Iris pigment epithelial cell (primary cell): Measurements from ENCODE around the gene MDM2.
"Not testable (repeated sequence)": the region's sequence is repeated elsewhere in the genome, so short reads cannot be mapped to it uniquely, and the experiment has no call there.

ENCODE experiments used
- DNase-seq: peaks from one replicate; pipeline ENCODE4 v3.0.0-alpha.2; 2011; ENCODE audit warnings: low read depth

MDM2 gene

DNA sequence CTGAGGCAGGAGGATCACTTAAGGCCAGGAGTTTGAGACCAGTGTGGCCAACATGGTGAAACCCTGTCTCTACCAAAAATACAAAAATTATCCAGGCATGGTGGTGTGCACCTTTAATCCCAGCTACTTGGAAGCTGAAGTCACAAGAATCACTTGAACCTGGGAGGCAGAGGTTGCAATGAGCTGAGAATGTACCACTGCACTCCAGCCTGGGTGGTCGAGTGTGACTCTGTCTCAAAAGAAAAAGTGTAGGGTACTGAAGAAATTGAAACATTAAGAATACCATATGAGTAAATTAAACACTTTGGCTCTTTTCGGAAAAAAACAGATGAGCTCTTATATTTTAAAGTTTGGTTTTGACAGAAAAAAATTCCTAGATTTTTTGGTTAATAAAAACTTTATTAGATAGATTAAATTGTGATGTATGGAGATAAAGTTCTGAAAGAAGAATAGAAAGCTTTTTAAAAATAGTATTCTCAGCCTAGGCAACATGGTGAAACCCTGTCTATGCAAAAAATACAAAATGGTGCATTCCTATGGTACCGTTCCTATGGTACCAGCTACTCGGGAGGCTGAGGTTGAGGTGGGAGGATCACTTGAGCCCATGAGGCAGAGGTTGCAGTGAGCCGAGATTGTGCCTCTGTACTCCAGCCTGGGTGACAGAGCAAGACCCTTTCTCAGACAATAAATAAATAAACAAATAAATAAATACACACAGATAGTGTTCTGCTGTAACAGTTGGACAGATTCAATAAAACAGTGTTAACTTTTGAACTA, 20.1 kb downstream of the MDM2 start:
- DNase-seq = no peak

DNA sequence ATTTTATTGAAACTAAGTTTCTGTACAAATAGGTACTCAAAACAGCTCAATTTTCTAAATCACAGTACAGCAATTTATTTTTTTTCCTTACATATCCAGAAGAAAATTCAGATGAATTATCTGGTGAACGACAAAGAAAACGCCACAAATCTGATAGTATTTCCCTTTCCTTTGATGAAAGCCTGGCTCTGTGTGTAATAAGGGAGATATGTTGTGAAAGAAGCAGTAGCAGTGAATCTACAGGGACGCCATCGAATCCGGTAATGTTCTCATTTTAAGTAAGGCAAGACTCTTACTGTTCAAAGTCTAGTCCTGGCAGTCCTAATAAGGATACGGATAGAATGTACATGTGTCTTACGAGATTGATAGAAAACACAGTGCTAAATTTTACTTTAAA, 20.7 kb downstream of the MDM2 start:
- DNase-seq = no peak

DNA sequence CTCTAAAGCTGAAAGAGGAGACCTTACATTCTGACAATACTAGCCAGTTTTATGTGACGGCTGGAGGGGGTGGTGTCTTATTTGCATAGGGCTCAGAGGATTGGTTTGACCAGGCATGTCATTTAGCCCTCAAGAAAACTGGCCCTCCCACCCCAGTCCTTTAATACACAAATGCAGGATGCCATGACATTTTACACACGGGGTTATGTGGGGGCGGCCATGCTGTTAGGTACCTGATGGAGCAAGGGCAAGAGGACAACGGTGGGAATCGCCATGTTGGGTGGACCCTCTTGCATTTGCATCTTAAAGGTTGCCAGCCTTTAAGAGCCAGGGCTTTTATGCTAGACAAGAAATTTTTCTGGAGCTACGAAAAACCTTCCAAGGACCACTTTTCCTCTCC, 23.3 kb downstream of the MDM2 start:
- DNase-seq = no peak

DNA sequence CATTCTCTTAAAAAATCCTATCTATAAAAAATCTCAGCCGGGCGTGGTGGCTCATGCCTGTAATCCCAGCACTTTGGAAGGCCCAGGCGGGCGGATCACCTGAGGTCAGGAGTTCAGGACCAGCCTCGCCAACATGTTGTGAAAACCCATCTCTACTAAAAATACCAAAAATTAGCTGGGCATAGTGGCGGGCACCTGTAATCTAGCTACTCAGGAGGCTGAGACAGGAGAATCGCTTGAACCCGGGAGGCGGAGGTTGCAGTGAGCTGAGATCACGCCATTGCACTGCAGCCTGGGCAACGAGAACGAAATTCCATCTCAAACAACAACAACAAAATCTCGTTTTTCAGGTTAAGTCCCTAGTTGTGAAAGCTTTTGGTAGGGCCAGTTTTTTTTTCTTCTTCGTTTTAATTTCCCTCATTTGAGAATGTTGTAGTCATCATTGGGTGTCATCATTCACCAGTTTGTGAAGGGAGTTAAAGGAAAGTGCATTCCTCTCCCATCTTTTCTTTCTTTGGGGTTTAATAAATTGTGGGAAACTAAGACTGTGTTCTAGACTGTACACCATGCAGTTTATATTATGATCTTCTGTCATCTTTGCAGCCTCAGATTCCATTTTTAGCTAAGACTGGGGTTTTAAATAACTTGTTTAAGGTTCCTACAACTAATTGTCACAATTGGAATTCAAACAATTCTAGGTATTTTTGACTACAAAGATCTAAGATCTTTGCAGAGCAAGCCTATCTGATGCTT, 23.9 kb downstream of the MDM2 start:
- DNase-seq = no peak

DNA sequence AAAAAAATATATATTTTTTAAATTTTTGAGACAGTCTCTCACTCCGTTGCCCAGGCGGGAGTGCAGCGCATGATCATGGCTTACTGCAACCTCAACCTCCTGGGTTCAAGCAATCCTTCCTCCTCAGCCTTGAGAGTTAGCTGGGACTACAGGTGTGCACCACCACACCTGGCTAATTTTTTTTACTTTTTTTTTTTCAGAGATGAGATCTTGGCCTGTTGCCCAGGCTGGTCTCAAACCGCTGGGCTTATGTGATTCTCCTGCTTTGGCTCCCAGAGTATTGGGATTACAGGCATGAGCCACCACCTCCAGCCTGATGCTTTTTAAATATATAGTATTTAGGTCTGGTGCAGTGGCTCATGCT, 24.5 kb downstream of the MDM2 start:
- DNase-seq = no peak

DNA sequence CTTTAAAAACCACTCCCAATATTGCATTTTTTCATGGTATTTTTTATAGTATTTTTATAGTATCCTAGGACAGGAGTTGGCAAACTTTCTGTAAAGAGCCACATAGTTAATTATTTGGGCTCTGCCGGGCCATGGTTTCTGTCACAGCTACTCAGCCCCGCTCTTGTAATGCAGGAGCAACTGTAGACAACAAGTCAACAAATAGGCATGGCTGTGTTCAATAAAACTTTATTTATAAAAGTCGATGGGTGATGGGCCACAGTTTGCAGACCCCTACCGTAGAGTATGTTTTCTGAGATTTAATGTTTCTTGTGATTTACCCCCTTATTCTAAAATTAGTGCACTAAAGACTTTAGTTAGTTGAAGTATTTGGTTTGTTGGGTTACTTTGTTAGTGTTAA, 25.5 kb downstream of the MDM2 start:
- DNase-seq = no peak

DNA sequence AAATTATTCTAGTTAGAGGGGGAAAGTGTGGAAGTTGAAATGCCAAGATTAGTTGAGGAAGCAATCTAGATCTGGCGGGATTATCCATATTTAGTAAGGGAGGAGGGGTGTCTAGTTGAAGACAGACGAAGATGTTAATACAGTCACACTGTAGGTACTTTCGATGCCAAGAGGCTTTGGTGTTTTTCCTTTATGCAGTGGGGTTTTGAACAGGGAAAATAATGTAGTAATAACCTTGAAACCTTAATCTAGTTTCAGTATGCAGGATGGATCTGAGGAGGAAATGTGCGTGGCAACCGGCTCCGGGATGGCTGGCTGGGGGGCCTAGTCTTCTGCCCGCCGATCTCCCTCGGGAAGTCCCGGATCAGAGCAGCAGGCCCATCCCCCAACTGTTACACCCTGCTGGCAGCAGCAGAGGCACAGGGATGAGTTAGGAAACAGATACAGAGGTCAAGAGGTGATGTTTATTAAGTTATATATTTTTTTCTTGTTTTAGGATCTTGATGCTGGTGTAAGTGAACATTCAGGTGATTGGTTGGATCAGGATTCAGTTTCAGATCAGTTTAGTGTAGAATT, 27.4 kb downstream of the MDM2 start:
- DNase-seq = no peak

DNA sequence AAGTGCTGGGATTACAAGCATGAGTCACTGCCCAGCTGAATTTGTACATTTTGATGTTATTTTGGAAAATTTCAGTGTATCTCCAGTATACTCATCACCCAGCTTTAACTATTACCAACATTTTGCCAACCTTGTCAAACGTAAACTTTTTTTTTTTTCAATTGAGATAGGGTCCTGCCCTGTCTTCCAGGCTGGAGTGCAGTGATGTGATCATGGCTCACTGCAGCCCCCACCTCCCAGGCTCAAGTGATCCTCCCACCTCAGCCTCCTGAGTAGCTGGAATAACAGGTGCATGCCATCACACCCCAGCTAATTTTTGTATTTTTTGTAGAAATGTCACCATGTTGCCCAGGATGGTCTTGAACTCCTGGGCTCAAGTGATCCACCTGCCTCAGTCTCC, 29.2 kb downstream of the MDM2 start:
- no peak for DNase-seq

DNA sequence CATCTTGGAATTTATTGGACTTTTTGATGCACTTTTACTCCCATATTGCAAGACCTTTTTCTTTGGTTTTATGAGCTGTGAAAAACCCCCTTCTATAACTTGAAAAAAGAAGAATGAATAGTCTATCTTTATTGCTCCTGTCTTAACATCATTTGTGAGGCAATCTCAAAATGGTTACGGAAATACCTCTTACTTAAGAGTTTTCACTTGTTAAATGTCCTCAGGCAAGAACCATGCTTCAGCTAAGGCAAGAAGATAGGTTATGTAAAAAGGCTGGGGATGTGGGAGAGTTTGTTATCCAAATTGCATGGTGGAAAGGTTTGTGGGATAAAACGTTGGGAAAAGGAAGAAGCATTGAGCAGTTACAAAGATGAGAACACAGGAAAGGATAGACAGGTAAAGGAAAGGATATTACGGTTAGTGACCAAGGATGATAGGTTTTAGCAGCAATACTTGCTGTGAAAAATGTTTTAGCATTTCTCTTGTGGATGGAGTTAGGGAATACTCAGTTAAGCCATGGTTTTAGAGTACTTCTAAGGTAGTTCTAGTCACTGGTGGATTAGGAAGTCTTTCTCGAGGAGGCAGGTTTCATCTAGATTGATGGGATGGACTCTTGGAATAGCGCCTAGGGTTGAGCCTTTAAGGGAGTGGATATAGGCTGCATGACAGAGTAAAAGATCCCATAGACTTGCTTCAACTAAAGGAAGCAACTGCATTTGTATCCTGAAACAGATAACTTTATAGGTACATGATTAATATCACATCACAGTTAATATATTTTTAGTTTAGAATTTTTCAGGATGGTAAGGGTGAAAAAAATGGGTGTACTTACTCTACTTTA, 30.3 kb downstream of the MDM2 start:
- DNase-seq = no peak

DNA sequence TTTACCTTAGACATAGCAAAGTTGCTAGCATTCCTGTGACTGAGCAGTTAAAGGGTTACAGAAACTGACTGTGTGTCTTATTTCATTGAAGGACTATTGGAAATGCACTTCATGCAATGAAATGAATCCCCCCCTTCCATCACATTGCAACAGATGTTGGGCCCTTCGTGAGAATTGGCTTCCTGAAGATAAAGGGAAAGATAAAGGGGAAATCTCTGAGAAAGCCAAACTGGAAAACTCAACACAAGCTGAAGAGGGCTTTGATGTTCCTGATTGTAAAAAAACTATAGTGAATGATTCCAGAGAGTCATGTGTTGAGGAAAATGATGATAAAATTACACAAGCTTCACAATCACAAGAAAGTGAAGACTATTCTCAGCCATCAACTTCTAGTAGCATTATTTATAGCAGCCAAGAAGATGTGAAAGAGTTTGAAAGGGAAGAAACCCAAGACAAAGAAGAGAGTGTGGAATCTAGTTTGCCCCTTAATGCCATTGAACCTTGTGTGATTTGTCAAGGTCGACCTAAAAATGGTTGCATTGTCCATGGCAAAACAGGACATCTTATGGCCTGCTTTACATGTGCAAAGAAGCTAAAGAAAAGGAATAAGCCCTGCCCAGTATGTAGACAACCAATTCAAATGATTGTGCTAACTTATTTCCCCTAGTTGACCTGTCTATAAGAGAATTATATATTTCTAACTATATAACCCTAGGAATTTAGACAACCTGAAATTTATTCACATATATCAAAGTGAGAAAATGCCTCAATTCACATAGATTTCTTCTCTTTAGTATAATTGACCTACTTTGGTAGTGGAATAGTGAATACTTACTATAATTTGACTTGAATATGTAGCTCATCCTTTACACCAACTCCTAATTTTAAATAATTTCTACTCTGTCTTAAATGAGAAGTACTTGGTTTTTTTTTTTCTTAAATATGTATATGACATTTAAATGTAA, 31.5 kb downstream of the MDM2 start:
- no peak for DNase-seq

DNA sequence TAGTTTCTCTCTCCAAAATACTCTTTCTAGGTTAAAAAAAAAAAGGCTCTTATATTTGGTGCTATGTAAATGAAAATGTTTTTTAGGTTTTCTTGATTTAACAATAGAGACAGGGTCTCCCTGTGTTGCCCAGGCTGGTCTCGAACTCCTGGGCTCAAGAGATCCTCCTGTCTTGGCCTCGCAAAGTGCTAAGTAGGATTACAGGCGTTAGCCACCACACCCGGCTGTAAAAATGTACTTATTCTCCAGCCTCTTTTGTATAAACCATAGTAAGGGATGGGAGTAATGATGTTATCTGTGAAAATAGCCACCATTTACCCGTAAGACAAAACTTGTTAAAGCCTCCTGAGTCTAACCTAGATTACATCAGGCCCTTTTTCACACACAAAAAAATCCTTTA, 33.2 kb downstream of the MDM2 start:
- DNase-seq = not testable (repeated sequence)

DNA sequence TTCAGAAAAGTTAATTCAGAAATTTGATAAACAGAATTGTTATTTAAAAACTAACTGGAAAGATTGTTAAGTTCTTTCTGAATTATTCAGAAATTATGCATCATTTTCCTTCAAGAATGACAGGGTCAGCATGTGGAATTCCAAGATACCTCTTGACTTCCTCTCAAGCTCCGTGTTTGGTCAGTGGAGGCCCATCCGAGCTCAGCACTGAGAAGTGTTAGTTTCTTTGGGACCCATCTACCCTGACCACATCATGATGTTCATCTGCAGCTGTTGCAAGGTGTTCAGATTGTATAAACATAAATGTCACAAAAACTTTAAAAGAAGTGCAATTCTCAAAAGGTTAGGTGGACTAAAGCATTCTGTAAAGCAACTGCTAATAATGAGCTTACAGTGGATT, 33.7 kb downstream of the MDM2 start:
- DNase-seq = no peak

DNA sequence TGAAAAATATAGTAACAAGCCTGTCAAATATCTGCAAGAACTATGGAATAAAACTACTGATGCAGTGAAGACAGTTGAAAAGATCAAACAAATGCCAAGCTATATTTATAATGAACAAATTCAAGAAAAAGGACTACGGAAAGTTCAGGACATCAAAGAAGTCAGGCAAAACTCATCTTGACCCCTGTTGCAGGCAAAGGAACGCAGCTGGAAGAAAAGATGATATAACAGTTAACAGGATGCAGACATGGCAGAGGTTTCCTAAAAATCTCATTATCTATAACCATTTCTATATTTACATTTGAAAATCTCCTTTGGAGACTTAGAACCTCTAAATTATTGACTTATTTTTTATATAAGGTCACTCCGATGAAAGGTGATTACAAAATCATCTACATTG, 34.1 kb downstream of the MDM2 start:
- DNase-seq = no peak

DNA sequence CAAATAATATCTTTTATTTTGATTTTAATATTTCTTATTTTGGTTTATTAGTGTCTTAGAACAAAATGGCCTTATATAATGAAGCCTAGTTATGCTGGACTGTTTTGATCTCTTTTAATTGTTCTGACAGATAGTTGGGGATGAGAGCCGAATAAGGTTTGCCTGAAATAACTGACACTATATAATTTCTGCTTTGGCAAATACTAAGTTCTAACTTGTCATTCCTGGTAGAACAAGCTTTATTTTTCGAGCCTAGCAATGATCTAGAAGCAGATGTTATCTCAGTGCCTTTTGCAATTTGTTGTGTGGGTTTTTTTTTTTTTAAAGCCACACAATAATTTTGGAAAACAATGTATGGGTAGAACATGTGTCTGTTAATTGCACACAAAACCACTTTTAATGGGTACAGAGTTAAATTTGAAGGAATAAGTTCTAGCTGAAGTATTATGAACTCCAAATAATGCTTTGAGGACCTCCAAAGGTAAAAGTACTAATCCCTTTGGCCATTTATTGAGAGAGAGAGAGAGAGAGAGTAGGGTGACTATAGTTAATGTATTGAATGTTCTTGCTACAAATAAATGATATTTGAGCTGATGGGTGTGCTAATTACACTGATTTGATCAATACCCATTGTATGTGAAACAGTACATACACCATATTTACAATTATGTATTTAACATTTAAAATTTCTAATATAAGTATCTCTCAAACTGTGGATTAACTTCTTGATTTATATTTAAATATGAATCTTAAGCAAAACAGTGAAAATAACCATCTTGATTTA, 35.0 kb downstream of the MDM2 start:
- DNase-seq = no peak

DNA sequence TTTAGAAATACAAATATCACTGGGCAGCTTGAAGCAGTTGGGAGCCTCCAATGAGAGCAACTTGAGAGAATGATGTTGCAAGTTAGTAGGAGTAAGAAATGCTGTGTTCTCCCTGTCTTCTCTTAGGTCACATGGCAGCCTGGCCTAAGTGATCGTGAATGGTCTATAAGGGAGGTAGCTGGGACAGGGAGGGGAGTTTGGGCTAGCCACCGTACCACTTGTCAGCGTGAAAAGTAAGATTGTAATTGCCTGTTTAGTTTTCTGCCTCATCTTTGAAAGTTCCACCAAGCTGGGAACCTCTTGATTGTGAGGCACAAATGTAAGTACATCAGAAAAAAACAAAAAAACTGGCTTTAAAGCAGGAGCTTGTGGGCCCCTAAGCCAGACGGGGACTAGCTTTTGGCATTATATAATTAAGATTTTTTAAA, 36.4 kb downstream of the MDM2 start:
- no peak for DNase-seq

DNA sequence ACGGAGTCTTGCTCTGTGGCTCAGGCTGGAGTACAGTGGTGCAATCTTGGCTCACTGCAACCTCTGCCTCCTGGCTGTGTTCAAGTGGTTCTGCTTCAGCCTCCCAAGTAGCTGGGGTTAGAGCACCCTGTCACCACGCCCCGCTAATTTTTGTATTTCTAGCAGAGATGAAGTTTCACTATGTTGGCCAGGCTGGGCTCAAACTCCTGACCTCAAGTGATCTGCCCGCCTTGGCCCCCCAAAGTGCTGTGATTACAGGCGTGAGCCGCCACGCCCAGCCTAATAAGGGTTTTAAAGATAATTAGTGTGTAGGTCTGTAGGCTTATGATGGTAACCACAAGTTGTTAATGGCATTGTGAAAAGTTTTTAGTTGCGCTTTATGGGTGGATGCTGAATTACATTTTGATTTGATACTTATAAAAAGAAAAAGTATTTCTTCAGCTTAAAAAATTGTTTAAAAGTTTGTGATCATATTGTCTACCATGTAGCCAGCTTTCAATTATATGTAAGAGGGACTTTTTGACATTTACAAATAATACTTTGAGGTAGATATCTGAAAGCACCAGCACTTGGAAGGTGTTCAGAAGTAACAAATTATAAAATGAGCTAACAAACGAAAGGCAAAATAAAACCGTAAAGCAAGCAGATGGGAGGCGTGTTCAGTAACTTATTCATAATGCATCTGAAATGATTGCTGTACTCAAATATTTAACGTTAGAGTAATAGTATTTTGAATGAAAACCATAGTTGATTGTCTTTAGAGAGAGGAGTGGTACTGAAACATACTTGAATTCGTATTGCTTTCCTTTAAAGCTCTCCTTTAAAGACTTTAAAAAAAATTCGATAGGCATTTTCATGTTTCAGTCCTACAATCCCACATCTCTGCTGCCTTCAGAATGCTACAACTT, 37.1 kb downstream of the MDM2 start:
- DNase-seq = no peak

DNA sequence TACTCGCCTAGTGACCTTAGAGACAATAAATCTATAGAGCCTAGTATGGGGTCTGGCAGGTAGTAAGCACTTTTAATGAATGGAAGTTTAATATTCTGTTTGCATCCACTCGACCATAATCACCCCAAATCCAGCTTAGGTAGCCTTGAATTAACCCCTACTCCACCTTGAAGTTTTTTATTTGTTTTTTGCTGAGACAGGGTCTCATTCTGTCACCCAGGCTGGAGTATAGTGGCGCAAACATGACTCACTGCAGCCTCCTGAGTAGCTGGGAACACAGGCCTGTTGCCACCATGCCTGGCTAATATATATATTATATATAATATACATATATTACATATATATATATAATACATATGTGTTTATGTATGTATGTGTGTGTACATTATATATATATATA, 38.8 kb downstream of the MDM2 start:
- no peak for DNase-seq

DNA sequence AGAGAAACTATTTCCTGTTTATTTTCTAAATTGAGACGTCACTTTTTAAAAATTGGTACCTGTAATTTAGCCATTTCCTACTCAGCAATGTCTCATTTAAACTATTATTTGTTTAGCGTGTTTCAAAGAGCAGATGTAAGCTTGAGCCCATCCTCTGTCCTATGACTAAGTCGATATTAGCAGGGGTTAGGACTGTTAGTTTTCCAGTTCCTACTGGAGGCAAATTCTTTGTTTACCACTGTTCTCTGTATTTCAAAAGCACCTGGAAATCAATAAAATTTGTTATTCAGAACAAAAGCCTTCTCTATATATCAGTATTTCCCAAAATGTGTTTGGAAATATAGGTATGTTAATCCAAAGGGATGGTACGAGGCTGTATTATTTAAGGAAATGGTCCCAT, 42.4 kb downstream of the MDM2 start:
- DNase-seq = no peak

DNA sequence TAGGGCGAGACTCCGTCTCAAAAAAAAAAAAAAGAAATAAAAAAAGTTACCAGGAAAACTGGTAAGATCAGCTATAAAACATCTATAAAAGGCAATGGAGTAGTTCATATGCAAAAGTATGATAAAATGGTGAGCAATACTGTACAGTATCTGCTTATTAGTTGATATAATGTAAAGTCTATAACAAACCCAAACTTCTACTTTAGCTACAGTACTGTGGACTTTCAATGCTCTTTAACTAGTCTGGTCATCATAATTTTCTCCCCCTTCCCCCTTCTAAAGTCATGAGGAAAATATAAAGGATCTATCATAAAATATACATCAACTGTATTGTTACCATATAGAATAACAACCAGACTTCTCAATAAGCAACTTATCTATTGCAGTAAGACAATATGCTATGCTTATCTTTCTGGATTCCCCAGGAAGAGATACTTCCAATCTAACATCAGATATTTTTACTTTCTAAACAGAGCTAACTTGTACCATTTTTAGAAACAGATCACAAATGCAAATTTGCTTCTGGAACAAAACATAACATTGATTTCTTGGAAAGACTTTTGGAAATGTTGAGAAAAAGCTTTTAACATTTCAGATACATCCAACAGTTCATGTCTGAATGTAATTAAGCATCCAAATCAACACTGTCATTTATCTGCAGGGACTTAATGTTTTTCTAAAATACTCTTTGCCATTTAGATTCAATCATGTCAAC, 43.8 kb downstream of the MDM2 start:
- DNase-seq = no peak
